ENCODE measurements around the gene SPI1.
"Not testable (repeated sequence)": the region's sequence is repeated elsewhere in the genome, so short reads cannot be mapped to it uniquely, and the experiment has no call there.

The SPI1 gene

DNA sequence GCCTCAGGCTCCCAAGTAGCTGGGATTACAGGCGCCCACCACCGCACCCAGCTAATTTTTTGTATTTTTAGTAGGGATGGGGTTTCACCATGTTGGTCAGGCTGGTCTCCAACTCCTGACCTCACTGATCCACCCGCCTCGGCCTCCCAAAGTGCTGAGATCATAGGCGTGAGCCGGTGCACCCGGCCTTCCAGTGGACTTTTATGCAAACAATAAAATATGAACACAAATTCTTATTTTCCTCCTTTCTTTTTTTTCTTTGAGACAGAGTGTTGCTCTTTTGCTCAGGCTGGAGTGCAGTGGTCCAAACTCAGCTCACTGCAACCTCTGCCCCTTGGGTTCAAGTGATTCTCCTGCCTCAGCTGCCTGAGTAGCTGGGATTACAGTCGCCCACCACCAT lies 61.8 kb downstream of the SPI1 start:
- H3K4me3 Mint-ChIP-seq; H3K36me3 Mint-ChIP-seq; H3K9me3 Mint-ChIP-seq; DNase-seq (ENCODE audit: low spot score in 2 of 2); ATAC-seq: not testable (repeated sequence)
- Mint-ChIP-seq H3K27ac (peak overlapping the region; percentile 56), H3K4me1 (peaks cover 10% of the 10 kb centered on the region)

DNA sequence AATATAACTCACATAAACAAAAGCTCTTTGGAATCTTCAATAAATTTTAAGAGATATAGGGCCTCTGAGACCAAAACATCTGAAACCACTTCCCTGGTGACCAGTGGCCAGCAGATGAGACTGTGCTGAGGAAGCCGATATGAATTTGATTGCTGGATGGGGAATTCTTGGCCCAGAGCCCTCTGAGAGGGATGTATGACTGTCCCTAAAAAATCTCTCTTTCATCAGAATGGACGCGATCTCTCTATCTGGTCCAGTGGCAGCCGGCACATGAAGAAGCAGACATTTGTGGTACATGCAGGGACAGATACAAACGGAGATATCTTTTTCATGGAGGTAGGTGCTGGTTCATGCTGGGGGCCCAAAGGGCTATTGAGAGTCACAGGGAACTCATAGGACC lies 63.4 kb downstream of the SPI1 start:
- no peak overlapping the region for H3K4me3 Mint-ChIP-seq
- H3K27ac Mint-ChIP-seq, result no peak overlapping the region
- H3K9me3 Mint-ChIP-seq, result no peaks in the 10 kb centered on the region
- no peak for ATAC-seq
- H3K4me1 Mint-ChIP-seq, result peaks cover 10% of the 10 kb centered on the region
- H3K36me3 Mint-ChIP-seq, result no peaks in the 10 kb centered on the region
- no peak for DNase-seq (ENCODE audit: low spot score in 2 of 2)

DNA sequence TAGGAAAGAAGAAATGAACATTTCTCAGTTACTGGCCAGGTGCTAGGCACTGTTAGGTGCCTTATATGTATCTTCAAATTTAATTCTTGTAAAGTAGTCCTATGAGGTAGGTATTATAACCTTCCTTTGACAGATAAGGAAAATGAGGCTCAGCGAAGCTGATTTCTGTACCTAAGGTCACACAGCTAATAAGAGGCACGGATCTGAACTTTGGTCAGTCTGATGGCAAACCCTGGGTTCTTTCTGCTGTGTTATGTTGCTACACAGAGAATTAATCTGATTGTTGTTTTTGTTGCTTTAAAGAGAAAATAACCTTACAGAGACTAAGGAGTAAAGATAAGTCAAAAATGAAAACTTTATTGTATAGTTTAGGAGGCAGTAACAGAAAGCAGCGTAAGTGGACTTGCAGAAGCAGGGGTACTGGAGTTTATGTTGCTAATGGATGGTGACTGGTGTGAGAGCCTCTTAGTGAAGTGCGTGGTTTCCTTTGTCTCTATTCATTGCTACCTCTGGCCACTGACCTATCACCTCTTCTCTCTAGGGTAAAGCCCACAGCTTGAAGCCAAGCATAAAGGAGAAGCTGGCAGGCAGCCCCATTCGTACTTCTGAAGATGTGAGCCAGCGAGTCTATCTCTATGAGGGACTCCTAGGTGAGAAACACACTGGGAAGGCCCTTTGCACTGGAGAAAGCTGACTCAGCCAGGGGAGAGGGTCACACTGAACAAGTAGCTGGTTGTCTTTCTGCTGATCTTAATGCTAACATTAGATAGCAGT lies 70.1 kb downstream of the SPI1 start:
- H3K9me3 Mint-ChIP-seq, result no peaks in the 10 kb centered on the region
- peaks cover 23% of the 10 kb centered on the region for H3K36me3 Mint-ChIP-seq

DNA sequence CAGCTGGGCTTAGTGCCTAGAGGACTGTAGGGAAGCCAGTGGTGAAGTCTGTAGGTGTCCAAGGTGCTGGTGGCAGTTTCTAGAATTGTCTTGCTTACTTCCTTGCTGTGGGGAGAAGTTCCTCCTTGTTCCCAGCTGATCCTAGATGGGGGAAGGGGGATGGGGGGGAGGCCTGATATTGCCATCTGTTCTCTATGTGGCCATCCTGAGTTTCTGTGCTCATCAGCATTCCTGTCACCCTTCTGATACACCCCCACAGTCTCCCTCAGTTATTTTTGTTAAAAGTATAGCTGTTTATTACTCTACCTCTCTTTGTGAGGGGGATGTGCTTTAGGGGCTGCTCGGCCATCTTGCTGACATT lies 71.9 kb downstream of the SPI1 start:
- H3K36me3 Mint-ChIP-seq, result peaks cover 40% of the 10 kb centered on the region
- peaks cover 8% of the 10 kb centered on the region for H3K4me1 Mint-ChIP-seq
- ATAC-seq (no peak), DNase-seq (ENCODE audit: low spot score in 2 of 2) (no peak)
- no peak overlapping the region for H3K4me3 Mint-ChIP-seq
- peak overlapping the region; percentile 29 for H3K27ac Mint-ChIP-seq
- H3K9me3 Mint-ChIP-seq, result peaks cover 6% of the 10 kb centered on the region

More for the DNA sequence above, 70.1 kb downstream of the SPI1 start:
- Mint-ChIP-seq H3K4me1 (no peaks in the 10 kb centered on the region), H3K4me3 (no peak overlapping the region), H3K27ac (peak overlapping the region; percentile 43)
- ATAC-seq (no peak), DNase-seq (ENCODE audit: low spot score in 2 of 2) (no peak)

DNA sequence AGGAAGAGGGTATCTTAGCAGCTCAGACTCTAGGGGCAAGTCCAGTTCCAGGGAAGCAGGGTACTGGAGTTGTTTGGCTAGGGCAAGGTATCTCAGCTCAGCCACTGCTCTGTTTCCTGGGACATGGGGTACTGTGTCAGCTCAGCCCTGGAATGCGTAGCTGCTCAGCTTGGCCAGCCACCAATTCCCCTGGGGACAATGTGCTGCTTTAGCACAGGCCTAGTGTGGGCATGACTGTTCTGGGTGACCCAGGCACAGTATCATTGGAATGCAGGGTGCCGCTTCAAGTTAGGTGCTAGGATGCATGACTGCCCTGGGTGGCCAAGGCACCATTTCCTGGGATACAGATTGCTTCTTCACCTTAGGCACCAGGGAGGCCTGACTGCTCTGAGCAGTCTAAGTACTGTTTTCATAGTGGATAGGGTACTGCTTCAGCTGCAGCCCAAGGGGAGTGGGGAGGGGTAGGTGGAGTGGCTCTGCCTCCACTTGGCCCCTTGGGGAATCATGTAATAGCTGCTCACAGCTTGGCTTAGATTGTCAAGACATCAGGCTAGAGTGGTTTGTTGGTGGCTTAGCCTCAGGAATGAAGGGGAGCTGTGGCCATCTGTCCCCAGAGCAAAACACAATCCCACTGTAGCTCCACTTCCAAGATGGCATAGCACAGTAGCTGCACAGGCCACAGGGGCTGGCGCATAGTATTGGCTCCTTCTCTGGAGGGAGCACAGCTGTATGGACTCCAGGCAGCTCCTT lies 72.4 kb downstream of the SPI1 start:
- no peak for ATAC-seq
- H3K36me3 Mint-ChIP-seq, result peaks cover 46% of the 10 kb centered on the region

More for the DNA sequence above, 72.4 kb downstream of the SPI1 start:
- no peak overlapping the region for H3K4me3 Mint-ChIP-seq
- peak overlapping the region; percentile 58 for H3K27ac Mint-ChIP-seq
- DNase-seq (ENCODE audit: low spot score in 2 of 2), result no peak
- peaks cover 10% of the 10 kb centered on the region for H3K4me1 Mint-ChIP-seq
- H3K9me3 Mint-ChIP-seq, result peaks cover 6% of the 10 kb centered on the region

All from stimulated activated effector memory CD8-positive, alpha-beta T cell treated with anti-CD3 and anti-CD28 coated beads, Interleukin-12 subunit alpha, Interleukin-12 subunit beta, amount 100 ng/mL, for 72 hours (primary cell).